GM12878 (cell line): Measurements from ENCODE around the gene LRRC3C. TPM values are rescaled to one million over a fixed set of nuclear protein-coding genes. Genes with fewer than 3 reads are reported as not detected.

ENCODE experiments used
- ATAC-seq: fragments of 200-7000 bp; cut with Tn5 transposase; 3 replicates; pipeline ENCODE4 v1.9.1; 2020; ENCODE audit warnings: mild to moderate bottlenecking, moderate library complexity
- BruUV-seq: library from RNA; stranded (reverse); fragments of 400-500 nt; replicated peaks from 2 replicates; lab custom pipeline; 2021; lab: Mats Ljungman, UMichigan
- CTCF ChIA-PET: fragments of 300-600 bp; sonication (Branson Sonifier 250); formaldehyde crosslinking; extraction: SDS; loops from one replicate; lab custom pipeline; 2021; ENCODE audit warnings: inconsistent platforms; lab: Yijun Ruan, JAX
- POLR2A ChIA-PET: fragments of 350-600 bp; formaldehyde crosslinking; extraction: SDS; loops from one replicate; lab custom pipeline; 2021; ENCODE audit warnings: inconsistent platforms; lab: Charles Lee
- RAD21 ChIA-PET: fragments of 300-600 bp; sonication (Branson Sonifier 250); formaldehyde crosslinking; loops from one replicate; lab custom pipeline; 2023; ENCODE audit warnings: antibody characterized with exemption; ENCODE audit not compliant: unreplicated experiment; lab: Charles Lee
- SMC1A ChIA-PET: fragments of 300-600 bp; sonication (Branson Sonifier 250); formaldehyde crosslinking; loops from one replicate; lab custom pipeline; 2023; ENCODE audit not compliant: unreplicated experiment, uncharacterized antibody; lab: Charles Lee
- DNase-seq: peaks from one replicate; pipeline ENCODE4 v3.0.0-alpha.2; 2011; ENCODE audit warnings: low read depth, low spot score
- FAIRE-seq: peaks from 3 replicates; lab custom pipeline; 2011; peaks lifted over from hg19 to GRCh38; lab: Jason Lieb, UNC
- H2AFZ ChIP-seq: 2 replicates; pipeline ENCODE4 v1.6.0; 2011; ENCODE audit warnings: low read depth, low read length, control low read depth; ENCODE audit not compliant: control insufficient read depth
- H3K27ac ChIP-seq: 2 replicates; pipeline ENCODE4 v1.5.1; 2011; ENCODE audit warnings: control low read depth; ENCODE audit not compliant: control insufficient read depth, insufficient read depth
- H3K27me3 ChIP-seq, 2 experiments: replicated peaks in 1 of 2; 2 replicates each; pipeline versions ENCODE4 v1.6.0 to v1.6.1; 2011; ENCODE audit warnings: low read length in 1 of 2; ENCODE audit not compliant: control insufficient read depth in 2 of 2, insufficient read depth in 2 of 2
- H3K36me3 ChIP-seq, 2 experiments: 2 replicates each; pipeline ENCODE4 v1.5.1; 2011; ENCODE audit warnings: low read length in 1 of 2; ENCODE audit not compliant: control insufficient read depth in 2 of 2, insufficient read depth in 2 of 2
- H3K4me1 ChIP-seq: 2 replicates; pipeline ENCODE4 v1.6.1; 2011; ENCODE audit warnings: mild to moderate bottlenecking, low read length, moderate library complexity, mixed read lengths; ENCODE audit not compliant: control insufficient read depth, insufficient read depth
- H3K4me2 ChIP-seq: 2 replicates; pipeline ENCODE4 v1.6.0; 2011; ENCODE audit warnings: control low read depth; ENCODE audit not compliant: control insufficient read depth, insufficient read depth
- H3K4me3 ChIP-seq: fragments of 200-600 bp; sonication (generic); 2 replicates; pipeline ENCODE4 v1.5.1; 2016
- H3K79me2 ChIP-seq: 2 replicates; pipeline ENCODE4 v1.6.0; 2011; ENCODE audit warnings: low read length; ENCODE audit not compliant: control insufficient read depth, insufficient read depth
- H3K9ac ChIP-seq: 2 replicates; pipeline ENCODE4 v1.8.0; 2011; ENCODE audit warnings: low read length, control low read depth, mixed read lengths; ENCODE audit not compliant: control insufficient read depth, insufficient read depth
- H3K9me3 ChIP-seq: replicated peaks from 3 replicates; pipeline ENCODE4 v1.5.1; 2011; ENCODE audit warnings: mild to moderate bottlenecking, low read length; ENCODE audit not compliant: control insufficient read depth, insufficient read depth
- H4K20me1 ChIP-seq: 2 replicates; pipeline ENCODE4 v1.6.0; 2011; ENCODE audit not compliant: control insufficient read depth, insufficient read depth
- CUX1 ChIP-seq: IDR thresholded peaks from 2 replicates; pipeline ENCODE4 v1.6.1; 2012; ENCODE audit warnings: improper control_type of control experiment, low read depth, low read length; ENCODE audit not compliant: insufficient replicate concordance
- EED ChIP-seq: sonication (generic); IDR thresholded peaks from 2 replicates; pipeline ENCODE4 v1.6.1; 2016; ENCODE audit warnings: antibody characterized with exemption, low read depth
- HDAC6 ChIP-seq: fragments of 200-600 bp; sonication (generic); IDR thresholded peaks from one replicate; pipeline ENCODE4 v1.8.0; 2017; ENCODE audit warnings: antibody characterized with exemption; ENCODE audit not compliant: unreplicated experiment
- MXI1 ChIP-seq: fragments of 150-350 bp; IDR thresholded peaks from 2 replicates; pipeline ENCODE4 v1.6.1; 2011; ENCODE audit warnings: low read depth, mild to moderate bottlenecking, inconsistent platforms, low read length, improper control_type of control experiment
- NKRF ChIP-seq: fragments of 450-650 bp; conservative IDR thresholded peaks from 2 replicates; pipeline ENCODE4 v1.6.1; 2017; ENCODE audit warnings: mild to moderate bottlenecking, moderate library complexity
- POLR2AphosphoS5 ChIP-seq: IDR thresholded peaks from 2 replicates; pipeline ENCODE4 v1.6.1; 2011; ENCODE audit warnings: mild to moderate bottlenecking, low read length, inconsistent platforms
- RELA ChIP-seq: fragments of 450-650 bp; IDR thresholded peaks from 2 replicates; pipeline ENCODE4 v1.8.0; 2014; ENCODE audit warnings: borderline replicate concordance; ENCODE audit not compliant: partially characterized antibody
- WGBS: methylation state at CpG from one replicate; pipeline ENCODE4 v1.1.6; 2016; ENCODE audit warnings: low lambda C conversion rate; ENCODE audit not compliant: insufficient replicate concordance, insufficient coverage; ENCODE audit errors: missing lambda C conversion rate; 5-methylcytosine and 5-hydroxymethylcytosine counted together
- in situ Hi-C: fragments of 300-500 bp; cut with MboI; formaldehyde crosslinking; loops from 9 replicates; pipeline ENCODE4 v1.14.3; 2018; ENCODE audit warnings: mixed read lengths
- intact Hi-C: fragments of 100-400 bp; cut with micrococcal nuclease; formaldehyde crosslinking; loops from one replicate; pipeline ENCODE4 v1.14.2; 2022; ENCODE audit not compliant: unreplicated experiment
- polyA plus RNA-seq, 11 experiments: library from polyadenylated mRNA; depleted of rRNA in 4 of 11; unstranded in 6 of 11; stranded (reverse) in 5 of 11; fragments of >200 nt; fragmentation: Nextera tagmentation in 4 of 11; fragmentation: Illumina TruSeq in 1 of 11; extraction: Ambion mirVana in 4 of 11; extraction: Trizol in 1 of 11; gene quantifications; 1 replicate in 1 of 11; 2 replicates in 10 of 11; pipeline versions ENCODE4 v1.2.1 to v1.2.3, GENCODE V29; 2011 to 2016; ENCODE audit warnings: inconsistent platforms in 2 of 11, missing spikeins in 2 of 11, low read depth in 1 of 11
- total RNA-seq, 4 experiments: library from RNA; depleted of rRNA in 3 of 4; stranded (reverse); fragments of >200 nt in 3 of 4; fragmentation: Illumina TruSeq in 1 of 4; extraction: Trizol in 1 of 4; gene quantifications; 2 replicates each; pipeline versions ENCODE4 v1.2.1 to v1.2.3, GENCODE V29; 2013 to 2021
- TF ChIP-seq, protein P1 (sequence below): fragments of 450-650 bp; formaldehyde crosslinking; IDR thresholded peaks from 2 replicates; pipeline ENCODE4 v1.4.0; 2022; ENCODE audit warnings: mild to moderate bottlenecking, moderate library complexity

LRRC3C gene
- total and polyA plus RNA-seq, 10 of the 15 experiments (the other 5 are each of a cell fraction or from before 2014, with no cell fraction given) = not detected

- TF ChIP-seq CUX1 (no peak), HDAC6 (no peak)
These were observed 22.6 kb upstream of the LRRC3C start (continued) for GRCh38 chr17:39904990-39905288.

GRCh38 chr17:39908789-39909352 is 18.7 kb upstream of the LRRC3C start:
- POLR2A ChIA-PET = interaction anchor here (0.5 to 1.9 kb wide), 3 partner anchors 18 to 220 kb away, joined by 3 to 6 read pairs (median 4); no protein-coding TSS in a partner anchor
- no peaks in the 10 kb centered on the region for H3K9me3 ChIP-seq
- no peak overlapping the region for H3K9ac ChIP-seq
- no peak overlapping the region for H2AFZ ChIP-seq
- SMC1A ChIA-PET = interaction anchor here (0.8 kb wide), 1 partner anchor 24 kb away, joined by 3 read pairs; no protein-coding TSS in a partner anchor
- H3K4me1 ChIP-seq = no peaks in the 10 kb centered on the region
- no peak for DNase-seq
- 97% methylated on average over 6 of the region's 6 CpGs for WGBS
- in situ Hi-C loops (no loop called here), intact Hi-C loops (no loop called here)
- CTCF ChIA-PET = interaction anchor here (0.5 to 1.0 kb wide), 3 partner anchors 35 to 357 kb away, joined by 3 read pairs; no protein-coding TSS in a partner anchor
- no peaks in the 10 kb centered on the region for H3K79me2 ChIP-seq
- no peak for FAIRE-seq
- RAD21 ChIA-PET = no interaction called here
- no peaks in the 10 kb centered on the region for H3K27me3 ChIP-seq
- H3K4me3 ChIP-seq = no peak overlapping the region
- H3K4me2 ChIP-seq = no peak overlapping the region
- H3K27ac ChIP-seq = no peak overlapping the region
- H4K20me1 ChIP-seq = no peaks in the 10 kb centered on the region
- peaks cover 0 to 8% of the 10 kb centered on the region in 2 experiments; a peak in 2 of 4 replicates for H3K36me3 ChIP-seq
- BruUV-seq = no TSS peak
- no peak for ATAC-seq
- no peak for TF ChIP-seq NKRF
- TF ChIP-seq MXI1 = no peak
- no peak for TF ChIP-seq POLR2AphosphoS5
- TF ChIP-seq EED = no peak
- no peak for TF ChIP-seq RELA
- TF ChIP-seq, protein P1, sequence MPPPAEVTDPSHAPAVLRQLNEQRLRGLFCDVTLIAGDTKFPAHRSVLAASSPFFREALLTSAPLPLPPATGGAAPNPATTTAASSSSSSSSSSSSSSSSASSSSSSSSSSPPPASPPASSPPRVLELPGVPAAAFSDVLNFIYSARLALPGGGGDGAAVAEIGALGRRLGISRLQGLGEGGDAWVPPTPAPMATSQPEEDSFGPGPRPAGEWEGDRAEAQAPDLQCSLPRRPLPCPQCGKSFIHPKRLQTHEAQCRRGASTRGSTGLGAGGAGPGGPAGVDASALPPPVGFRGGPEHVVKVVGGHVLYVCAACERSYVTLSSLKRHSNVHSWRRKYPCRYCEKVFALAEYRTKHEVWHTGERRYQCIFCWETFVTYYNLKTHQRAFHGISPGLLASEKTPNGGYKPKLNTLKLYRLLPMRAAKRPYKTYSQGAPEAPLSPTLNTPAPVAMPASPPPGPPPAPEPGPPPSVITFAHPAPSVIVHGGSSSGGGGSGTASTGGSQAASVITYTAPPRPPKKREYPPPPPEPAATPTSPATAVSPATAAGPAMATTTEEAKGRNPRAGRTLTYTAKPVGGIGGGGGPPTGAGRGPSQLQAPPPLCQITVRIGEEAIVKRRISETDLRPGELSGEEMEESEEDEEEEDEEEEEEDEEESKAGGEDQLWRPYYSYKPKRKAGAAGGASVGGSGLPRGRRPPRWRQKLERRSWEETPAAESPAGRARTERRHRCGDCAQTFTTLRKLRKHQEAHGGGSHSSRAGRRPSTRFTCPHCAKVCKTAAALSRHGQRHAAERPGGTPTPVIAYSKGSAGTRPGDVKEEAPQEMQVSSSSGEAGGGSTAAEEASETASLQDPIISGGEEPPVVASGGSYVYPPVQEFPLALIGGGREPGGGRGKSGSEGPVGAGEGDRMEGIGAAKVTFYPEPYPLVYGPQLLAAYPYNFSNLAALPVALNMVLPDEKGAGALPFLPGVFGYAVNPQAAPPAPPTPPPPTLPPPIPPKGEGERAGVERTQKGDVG (CRISPR knock-in tag) = no peak
